G401 (cell line): ENCODE data around the gene PAQR7. TPM values are rescaled to one million over a fixed set of nuclear protein-coding genes. Genes with fewer than 3 reads are reported as not detected.

Experiments used
- DNase-seq: peaks from one replicate; pipeline ENCODE4 v3.0.0-alpha.2; 2015; ENCODE audit warnings: low spot score
- in situ Hi-C: cut with HindIII; loops from 2 replicates; pipeline ENCODE4 v1.10.0; 2016; ENCODE audit warnings: low sequenced_read_pairs, mixed read lengths
- total RNA-seq: library from RNA; depleted of rRNA; stranded (reverse); fragments of >200 nt; shearing (Covaris generic); gene quantifications from 2 replicates; pipeline ENCODE4 v1.2.3, GENCODE V29; 2014

The PAQR7 gene
- total RNA-seq, 1 experiment from 2014 or later = 18.3 TPM

DNA sequence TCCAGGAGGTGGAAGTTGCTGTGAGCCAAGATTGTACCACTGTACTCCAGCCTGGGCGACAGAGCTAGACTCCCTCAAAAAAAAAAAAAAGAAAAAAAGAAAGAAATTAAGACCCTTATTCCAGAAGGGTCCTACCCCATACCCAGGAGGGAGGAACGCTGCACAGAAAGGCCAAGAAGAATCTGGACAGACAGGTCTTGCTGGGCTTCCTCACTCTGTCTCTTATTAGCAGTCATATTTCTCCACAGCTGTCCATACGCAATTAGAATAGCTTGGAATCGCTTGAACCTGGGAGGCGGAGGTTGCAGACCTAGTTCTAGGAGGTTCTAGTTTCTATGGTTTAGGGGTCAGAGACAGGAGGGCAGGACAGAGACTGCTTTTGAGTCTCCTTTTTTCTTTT lies 3.2 kb upstream of the PAQR7 start:
- in situ Hi-C loops = no loop called here
- no peak for DNase-seq

DNA sequence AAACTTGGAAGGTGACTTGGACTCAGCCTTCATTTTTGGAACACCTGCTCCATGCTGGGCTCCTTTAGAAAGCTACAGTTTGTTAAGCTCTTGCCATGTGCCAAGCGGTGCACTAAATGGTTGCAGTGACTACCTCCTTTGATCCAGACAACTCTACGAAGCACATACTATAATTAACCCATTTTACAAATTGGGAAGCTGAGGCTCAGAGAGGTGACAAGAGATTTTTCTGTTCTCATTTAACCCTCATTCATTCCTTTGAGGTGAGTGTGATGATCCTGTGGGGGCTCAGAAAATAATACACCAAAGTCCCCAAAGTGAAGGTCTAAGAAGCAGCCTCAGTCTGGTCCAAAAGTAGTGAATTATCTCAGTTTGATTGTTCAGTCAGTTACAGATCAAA lies 1.6 kb upstream of the PAQR7 start:
- DNase-seq = no peak
- in situ Hi-C loops = no loop called here

DNA sequence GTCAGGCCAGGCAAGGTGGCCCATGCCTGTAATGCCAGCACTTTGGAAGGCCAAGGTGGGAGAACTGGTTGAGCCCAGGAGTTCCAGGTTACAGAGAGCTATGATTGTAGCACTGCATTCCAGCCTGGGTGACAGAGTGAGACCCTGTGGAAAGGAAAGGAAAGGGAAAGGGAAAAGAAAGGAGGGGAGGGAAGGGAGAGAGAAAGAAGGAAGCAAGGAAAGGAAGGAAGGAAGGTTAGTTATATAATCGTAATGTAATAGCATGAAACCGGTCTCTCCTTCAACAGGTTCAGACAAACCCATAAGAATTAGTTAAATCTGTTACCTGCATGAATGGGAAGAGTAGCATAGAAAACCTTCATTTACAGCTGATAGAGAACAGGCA lies 1.2 kb upstream of the PAQR7 start:
- in situ Hi-C loops = no loop called here
- DNase-seq = no peak

DNA sequence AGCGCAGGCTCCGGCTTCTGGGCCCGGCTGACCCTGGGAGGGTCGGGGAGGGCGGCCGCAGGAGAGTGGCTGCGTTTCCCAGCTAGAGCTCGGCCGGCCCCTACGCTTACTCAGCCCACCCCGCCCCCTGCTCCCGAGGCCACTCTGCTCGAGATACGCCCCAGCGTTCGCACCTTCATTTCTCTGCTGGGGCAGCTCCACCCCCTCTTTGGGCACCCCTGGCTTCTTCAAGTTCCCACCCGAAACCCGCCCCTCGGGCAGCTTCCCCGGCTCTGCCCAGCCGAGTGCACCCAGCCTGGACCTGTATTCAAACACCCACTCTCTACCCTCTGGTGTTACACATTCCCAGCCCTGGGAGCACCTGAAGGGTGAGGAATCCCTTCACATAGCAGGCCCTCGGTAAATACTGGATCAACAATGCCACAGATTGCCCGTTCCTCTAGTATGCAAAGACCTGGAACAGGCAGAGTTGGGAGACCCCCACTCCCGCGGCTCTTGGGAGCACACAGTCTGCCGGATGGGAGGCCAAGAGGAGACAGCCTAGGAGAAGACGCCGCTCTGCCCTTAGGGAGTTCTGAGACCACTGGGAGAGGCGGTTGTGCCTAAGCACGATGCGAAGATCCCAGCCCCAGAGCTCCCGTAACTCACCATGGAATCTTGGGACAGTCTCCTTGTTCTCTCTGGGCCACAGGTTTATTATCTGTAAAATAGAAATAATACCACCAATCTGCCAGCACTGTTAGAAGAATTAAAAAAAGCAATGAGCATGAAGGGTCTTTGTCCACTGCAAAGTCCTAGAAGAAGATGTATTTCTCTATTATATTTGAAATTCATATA lies 566 bp upstream of the PAQR7 start:
- DNase-seq = no peak
- in situ Hi-C loops = no loop called here

DNA sequence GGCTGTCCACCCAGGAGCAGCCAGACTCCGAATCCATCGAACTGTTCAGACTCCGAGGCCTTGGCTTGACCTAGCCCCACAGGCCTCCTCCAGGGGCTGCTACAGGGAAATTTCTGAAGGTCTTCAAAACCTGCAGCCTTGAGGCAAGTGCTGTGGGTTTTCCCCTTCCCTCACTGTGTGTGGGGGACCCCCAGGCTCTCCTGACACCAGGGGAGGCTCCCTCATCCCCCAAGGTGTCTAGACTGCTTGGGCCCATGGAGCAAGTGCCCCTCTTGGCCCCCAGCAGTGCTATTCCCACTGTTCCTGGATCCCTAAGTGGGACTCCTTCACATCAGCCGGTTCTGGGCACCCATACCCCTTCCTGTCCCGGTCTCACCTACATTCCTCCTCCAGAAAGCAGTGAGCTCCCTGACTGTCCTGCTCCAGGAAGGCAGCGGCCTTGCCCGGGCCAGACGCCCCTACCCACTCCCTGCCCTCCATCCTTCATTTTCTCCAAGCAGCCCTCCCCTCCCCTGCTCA lies 814 bp downstream of the PAQR7 start:
- in situ Hi-C loops = no loop called here

DNA sequence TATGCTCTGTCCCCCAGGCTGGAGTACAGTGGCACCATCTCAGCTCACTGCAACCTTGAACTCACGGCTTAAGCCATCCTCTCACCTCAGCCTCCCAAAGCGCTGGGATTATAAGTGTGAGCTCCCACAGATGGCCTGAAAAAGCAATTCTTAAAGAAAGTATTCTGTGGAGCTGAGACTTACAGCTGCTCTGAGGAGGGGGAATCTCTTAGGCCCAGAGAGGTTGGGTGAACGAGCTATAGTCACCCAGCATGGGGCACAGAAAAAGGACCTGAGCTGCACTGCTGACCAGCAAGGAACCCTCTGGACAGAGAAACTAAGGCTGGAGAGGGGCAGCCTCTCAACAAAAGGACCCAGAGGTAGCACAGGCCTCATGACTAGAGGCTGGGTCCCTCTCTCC lies 1.3 kb downstream of the PAQR7 start:
- no peak for DNase-seq
- in situ Hi-C loops = no loop called here

More for the DNA sequence above, 814 bp downstream of the PAQR7 start:
- DNase-seq = no peak

DNA sequence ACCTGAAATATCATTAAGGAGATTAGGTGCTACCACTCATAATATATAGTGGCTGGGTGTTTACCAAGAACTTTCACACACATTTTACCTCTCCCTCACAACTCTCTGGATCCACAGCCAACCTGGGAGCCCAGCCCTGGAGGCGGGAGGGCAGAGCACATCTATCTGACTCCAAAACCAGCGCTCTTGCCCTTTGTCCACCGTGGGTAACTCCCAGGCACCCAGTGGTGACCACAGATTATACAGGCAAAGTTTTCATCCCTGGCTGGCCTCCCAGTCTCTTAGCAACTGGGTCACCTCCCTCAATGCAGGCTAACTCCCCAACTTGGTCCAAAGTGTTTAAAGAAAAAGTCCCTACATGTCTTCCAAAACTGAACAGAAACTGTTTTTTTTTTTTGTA lies 2.4 kb downstream of the PAQR7 start:
- no peak for DNase-seq
- in situ Hi-C loops = no loop called here

DNA sequence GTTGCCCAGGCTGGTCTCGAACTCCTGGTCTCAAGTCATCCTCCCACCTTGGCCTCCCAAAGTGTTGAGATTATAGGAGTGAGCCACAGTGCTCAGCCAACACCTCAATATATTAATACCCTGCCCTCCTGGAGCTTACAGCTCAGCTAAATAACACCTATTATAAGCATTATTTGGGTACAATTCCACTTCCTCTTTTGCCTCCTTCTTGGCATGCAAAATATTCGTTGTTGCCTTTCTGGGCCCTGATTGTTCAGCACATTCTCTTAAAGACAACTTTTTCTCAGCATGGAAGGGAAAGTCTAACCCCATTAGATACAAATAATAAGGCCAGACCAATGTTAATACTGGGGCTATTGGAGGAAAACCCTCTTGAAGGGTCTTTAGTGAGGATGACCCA lies 2.8 kb downstream of the PAQR7 start:
- no peak for DNase-seq
- in situ Hi-C loops = no loop called here

DNA sequence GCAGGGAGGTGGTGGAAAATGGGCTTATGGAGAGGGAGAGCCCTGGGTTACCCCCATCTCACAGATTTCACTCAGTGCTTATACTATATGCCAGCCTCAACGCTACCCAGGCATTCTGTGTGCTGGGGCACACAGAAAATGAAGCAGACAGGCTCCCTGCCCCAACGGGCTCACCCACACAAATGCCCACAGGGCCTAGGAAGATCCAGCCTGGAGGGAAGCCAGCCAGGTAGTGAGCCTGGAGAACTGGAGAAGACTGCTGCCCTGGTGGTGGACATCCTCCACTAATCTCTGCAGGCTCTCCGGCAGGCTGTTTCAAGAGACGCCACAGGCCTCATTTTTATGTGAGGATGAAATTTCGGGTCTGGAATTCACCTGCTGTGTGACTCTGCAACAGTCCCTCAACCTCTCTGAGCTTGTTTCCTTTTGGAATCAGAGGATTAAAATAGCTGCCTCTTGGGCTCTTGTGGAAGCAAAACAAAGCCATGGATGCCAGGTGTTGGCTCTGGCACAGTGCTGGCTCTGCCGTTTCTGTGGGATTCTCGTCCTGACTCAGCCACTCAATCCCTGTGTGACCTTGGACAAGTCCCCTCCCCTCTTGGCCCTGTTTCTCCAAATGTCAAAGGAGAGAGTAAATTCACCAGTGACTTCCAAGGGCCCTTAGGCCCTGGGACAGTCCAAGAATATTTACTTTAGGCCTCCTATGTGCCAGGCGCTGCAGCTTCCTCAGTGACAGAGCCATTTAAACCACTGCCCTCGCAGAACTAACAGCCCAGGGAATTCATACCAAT lies 3.6 kb downstream of the PAQR7 start:
- no peak for DNase-seq
- in situ Hi-C loops = no loop called here

DNA sequence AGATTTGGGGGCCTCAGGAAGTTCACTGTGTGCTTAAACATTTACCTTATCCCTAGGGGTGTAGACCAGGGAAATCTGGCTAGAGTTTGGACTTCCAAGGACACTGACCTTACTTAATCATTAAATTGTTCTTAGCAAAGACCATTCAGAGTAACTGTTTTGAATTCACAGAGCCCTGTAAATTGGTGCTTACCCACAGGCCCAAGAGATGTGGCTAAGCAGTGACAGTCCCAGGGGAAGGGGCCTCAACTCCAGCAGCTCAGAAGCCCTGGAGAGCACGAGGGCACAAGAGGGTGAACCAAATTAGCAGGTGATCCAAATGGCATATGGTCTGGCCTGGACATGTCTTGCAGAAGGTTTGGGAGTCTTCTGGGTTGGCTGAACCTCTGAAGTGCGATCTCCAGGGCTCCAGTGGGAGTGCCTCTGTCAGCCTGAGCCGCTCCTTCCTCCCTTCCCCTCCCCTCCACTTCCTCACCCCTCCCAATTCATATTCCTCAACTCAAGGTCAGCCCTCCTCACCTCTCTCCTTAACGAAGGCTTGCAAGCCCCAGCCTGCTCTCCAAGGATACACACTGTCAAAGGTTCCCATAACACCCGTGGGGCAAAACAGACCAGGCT lies 4.3 kb downstream of the PAQR7 start:
- in situ Hi-C loops = no loop called here
- no peak for DNase-seq

DNA sequence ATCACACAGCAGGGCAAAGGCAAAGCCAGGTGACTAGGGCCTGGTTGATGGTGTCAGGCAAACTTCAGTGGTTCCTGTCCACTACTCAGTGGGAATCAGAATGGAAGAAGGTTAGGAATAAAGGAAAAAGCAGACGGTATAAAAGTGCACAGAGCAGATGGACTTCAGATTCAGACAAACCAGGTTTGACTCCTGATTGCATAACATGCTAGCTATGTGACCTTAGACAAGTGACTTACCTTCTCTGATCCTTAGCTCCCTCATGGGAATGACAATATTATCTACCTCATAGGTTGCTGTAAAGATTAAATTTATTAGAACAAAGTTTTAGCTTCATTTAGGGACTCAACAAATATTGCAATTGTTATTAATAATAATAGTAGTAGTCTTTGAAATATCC lies 4.9 kb downstream of the PAQR7 start:
- DNase-seq = no peak
- in situ Hi-C loops = no loop called here

DNA sequence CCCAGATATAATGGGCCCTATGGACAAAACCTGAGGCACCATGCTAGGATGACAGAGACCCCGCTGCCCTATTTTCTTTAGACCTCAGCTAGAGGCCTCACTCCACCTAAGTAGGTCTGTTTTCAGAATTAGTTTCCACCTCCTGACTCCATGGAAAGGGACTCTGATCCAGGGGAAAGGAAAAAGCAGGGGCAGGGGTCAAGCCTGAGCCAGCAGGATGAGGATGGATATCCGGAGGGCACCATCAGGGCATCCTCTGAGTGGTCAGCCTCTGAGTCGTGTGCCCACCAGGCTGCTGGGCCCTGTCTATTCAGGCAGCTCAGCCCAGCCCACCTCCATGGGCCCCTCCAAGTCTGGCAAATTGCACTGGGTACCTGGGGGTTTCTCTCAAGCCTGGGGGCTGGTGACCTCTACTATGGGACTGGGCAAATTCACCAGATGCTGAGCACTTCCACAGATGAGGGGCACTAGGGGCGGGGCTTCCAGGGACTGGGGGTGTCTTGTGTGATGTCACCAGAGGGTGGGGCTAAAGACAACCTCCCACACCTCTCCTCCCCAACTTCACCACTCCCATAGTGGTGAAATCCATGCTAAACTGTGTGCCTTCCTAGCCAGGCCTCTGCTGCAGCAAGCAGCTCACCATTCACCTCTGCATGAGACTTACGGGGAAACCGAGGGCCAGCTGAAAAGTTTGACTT lies 5.5 kb downstream of the PAQR7 start:
- no peak for DNase-seq
- in situ Hi-C loops = no loop called here

DNA sequence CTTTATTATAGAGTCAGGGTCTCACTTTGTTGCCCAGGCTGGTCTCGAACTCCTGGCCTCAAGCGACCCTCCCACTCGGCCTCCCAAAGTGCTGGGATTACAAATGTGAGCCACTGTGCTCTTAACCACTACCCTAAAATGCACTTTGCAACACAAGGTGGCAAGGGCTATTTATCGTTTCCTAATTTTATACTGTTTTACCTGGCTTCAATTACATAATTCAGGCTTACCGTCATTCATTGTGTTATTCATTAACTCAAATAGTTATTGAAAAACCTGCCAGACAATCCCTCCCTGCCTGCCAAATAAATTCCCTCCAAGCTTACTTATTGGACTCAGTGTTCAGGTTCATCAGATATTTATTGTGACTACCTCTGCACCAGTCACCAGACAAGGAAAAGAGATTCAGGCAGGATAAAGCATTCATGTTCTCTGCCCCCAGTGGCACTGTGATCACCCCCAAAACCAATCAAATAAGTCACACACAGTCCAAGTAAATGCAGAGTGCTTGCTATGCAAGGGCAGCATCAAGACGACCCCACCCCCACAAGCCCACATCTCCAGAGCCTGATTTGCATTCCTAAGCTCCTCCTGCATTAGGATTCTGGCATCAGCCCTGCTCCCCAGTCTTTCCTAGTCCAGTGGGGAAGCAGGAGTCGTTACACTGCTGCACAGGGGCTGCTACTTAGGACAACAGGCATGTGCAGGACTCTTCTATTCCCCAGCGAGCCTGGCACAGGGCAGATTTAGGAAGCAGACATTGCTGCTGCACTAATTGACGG lies 8.1 kb downstream of the PAQR7 start:
- in situ Hi-C loops = no loop called here
- DNase-seq = no peak

DNA sequence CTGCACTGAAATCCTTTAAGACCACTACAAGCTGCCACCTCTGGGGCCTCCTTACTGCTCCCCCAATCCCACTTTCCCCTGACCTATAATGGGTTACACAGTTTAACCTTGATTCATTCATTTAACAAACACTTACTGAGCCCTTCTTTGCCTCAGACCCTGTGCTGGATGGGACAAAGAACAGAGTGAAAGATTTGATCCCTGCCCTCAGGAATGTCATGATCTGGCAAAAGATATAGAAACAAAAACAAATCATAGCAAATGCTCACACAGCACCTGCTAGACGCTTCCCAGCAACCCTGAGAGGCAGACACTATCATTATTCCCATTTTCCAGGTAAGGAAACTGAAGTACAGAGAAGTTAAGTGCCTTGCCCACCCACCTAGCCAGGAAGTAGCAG lies 9.2 kb downstream of the PAQR7 start:
- DNase-seq = no peak
- in situ Hi-C loops = no loop called here

DNA sequence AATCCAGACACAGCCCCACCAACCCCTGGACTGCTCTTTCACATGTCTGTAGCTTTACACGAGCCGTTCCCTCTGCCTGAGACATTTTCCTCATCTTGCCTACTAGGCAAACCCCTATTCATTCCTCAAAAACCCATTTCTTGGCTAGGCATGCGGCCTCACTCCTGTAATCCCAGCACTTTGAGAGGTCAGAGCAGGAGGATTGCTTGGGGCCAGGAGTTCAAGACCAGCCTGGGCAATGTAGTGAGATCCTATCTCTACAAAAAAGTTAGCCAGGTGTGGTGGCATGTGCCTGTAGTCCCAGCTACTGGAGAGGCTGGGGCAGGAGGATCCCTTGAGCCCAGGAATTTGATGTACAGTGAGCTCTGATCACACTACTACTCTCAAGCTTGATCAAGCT lies 11.1 kb downstream of the PAQR7 start:
- DNase-seq = no peak
- in situ Hi-C loops = no loop called here

DNA sequence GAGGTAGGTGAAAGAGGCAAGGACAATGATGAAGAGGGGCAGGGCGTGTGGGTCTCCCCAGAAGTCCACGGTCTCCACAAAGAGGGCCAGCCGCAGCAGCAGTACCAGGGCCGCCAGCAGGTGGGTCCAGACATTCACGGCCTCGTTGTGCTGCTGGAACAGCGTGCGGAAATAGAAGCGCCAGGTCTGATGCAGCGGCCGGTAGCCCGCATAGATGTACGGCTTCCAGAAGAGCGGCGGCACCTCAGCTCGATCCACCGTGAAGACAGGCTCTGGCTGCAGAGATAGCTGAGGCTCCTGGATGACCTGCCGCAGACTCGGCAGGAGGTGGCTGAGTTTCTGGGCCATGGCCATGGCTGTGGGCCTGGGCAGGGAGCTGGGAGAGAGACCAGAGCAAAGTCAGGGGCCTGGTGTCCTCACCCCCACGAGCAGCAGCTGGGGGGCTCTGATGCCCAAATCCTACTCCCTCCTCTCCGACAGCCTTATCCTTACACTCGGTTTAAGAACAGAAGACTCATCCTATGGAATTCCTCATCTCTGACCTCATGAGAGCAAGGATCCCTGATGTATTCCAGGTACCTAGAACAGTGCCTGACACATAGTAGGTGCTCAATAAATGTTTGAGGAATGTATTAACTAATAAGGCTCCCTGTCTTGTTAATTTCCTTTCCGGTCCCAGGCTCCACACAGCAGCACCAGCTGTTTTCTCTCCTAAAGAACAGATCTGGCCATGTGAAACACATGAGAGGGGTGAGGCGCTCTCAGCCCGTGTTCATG lies 11.8 kb downstream of the PAQR7 start:
- in situ Hi-C loops = no loop called here
- peak; percentile 71 for DNase-seq

DNA sequence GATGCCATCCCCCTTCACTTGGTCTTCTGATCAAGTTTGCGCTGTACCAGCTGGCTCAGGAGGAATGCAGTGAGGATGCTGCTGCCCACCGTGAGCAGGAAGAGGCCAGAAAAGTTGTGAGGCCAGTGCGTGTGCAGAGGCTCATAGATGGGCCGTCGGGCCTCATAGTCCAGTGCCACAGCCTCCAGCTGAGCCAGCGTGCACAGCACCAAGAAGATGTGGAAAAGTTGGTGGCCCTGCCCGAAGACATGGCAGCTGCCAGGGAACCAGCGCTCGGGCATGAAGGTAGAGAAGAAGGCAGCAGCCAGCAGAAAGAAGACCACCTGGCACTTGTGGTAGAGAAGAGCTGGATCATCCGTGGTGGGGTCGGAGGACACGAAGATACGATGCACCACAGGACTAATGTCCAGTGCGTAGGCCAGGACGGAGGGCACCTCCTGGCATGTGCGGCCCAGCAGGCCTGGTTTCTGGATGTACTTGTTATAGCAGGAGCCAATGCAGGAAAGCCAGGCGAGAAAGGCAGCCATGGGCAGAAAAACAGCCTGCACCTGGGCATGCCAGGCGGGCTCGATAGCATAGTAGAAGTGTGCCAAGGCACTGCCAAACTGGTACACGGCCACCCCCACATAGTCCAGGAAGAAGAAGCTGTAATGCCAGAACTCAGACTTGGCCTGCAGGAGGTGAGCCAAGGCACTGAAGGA lies 12.6 kb downstream of the PAQR7 start:
- in situ Hi-C loops = no loop called here
- DNase-seq = peak; percentile 74
